ENCODE results near the gene RPA3.

The RPA3 gene

GRCh38 chr7:7595451-7595850, 123.0 kb downstream of the RPA3 start:
- peak; percentile 21 for DNase-seq

Data from fibroblast of skin of back (primary cell).